Activated T-cell treated with anti-CD3 and anti-CD28 coated beads, Interleukin-2, amount 50 U/mL, for 1 hour (primary cell): Measurements from ENCODE around the gene ARMC9.
"Not testable (repeated sequence)": the region's sequence is repeated elsewhere in the genome, so short reads cannot be mapped to it uniquely, and the experiment has no call there.

Experiments
- DNase-seq: peaks from one replicate; pipeline ENCODE4 v3.0.0-alpha.2; 2020

Gene ARMC9, protein sequence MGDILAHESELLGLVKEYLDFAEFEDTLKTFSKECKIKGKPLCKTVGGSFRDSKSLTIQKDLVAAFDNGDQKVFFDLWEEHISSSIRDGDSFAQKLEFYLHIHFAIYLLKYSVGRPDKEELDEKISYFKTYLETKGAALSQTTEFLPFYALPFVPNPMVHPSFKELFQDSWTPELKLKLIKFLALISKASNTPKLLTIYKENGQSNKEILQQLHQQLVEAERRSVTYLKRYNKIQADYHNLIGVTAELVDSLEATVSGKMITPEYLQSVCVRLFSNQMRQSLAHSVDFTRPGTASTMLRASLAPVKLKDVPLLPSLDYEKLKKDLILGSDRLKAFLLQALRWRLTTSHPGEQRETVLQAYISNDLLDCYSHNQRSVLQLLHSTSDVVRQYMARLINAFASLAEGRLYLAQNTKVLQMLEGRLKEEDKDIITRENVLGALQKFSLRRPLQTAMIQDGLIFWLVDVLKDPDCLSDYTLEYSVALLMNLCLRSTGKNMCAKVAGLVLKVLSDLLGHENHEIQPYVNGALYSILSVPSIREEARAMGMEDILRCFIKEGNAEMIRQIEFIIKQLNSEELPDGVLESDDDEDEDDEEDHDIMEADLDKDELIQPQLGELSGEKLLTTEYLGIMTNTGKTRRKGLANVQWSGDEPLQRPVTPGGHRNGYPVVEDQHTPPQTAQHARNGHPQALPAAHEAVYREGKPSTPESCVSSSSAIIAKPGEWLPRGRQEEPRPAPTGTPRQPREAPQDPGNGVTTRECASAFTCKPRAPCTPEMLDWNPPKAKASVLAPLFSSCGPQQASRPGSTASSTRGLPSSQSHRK

DNA sequence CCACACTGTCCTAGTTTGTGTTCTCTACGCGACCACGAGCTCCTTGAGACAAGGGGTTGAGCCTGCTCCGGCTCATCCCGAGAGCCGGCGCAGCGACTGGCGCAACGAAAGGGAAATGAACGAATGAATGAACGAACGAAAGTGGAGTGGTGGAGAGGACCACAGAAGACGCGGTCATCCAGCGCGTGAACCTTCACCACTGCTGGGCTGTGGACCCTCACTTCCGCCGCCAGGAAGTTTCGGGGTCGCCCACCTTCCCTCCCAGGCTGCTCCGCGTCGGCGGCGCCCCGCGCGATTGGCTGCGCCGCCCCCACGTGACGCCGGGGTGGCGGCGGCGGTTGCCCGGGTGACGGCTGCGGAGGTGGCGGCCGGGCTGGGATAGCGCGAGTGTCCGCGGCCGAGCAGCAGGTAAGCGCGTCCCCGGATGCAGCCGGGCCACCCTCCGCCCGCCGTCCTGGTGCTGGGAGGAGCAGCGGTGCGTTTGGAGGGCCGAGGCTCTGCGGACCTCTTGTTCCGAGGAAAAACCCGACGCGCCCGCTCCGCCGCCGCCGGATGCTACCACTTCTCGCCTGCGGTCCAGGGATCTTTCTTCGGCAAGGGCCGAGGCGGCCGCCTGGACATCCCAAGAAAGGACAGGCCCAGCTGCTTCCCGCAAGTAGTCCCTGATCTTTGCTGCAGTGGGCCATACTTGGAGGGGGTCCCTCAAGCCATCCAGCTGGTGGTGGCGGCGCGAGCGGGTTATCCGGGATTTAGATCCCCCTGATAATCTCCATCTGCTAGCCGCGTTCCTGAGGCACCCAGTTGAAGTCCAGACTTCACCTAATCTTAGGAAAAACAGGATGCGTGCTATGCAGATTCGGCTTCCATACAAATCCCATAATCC is at the start of gene ARMC9:
ARMC9 (plus strand) TSS at position 341 of the 883 bp plus-strand sequence. CDS start 7,608 bp downstream, outside the sequence.
- DNase-seq: peak; percentile 75

DNA sequence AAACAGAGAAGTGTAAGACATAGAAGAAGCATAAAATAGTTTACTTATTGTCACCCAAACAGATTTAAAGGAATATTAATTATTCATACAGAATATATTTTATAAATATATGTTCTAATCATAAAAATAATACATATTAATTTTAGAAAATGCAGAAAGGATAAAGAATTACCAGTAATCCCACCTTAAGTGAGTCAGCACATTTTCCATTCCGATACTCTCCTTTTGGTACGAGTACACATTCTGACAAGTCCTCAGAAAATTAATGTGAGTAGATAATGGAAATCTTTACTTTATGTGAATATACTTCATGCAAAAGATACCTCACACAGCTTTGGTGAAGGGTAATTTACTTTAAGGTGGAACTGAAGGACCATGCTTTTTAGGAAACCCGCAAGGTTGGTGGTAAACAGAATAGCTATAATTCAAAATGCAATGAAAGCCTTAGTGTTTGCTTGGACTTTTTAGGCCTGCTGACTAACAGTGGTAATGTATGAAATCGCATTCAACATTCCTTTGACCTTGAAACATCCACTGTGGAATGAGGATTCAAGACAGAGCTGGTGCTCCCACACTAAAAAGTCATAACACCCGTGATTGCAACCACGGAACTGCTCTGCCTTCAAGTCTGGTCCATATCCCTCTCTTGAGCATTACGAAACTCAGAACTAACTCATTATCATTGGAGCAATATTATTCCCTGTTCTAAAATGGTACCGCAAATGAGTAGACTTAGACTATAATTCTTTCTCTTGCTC is 45.5 kb upstream of the ARMC9 start:
- no peak for DNase-seq

DNA sequence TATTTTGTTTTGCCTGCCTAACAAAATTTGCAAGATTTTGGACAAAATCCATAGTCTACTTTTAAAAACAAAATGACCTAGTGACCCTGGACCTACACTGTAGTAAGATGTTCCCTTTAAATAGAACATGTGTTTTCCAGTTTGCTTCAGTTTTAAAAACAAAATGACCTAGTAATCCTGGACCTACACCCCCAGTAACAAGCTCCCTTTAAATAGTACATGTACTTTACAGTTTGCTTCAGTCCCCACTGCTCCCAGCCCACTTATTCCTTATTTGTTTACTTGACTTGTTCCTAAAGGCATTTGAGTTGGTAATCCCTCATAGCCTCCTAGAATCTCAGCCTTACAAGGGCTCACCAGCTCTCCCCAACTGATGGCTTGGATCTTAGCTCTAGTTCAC is 39.1 kb upstream of the ARMC9 start:
- DNase-seq: no peak

- no peak for DNase-seq
These were observed 37.7 kb upstream of the ARMC9 start for GRCh38 chr2:231160701-231161100.

- DNase-seq: no peak
These were observed 37.1 kb upstream of the ARMC9 start for GRCh38 chr2:231161252-231161839.

DNA sequence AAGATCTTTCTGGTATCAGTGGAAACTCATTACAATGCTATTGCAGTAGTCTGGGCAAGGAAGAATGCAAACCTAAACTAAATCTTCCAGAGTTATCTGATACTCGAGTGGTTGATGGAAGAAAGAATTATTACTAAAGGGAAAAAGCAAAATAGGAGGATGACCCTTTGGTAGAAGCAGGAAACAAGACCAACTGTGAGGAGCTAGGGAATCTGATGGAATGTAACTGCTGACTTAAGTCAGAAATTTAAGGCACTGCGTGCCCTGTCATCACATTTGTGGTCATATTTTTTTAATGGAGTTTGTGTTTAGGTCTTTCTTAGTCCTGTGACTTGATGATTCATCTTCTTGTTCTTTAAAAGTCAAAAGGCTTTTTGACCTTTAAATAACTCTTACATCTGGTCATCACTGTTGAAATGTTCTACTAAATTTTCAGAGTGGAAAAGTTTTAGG is 36.5 kb upstream of the ARMC9 start:
- DNase-seq: no peak

DNA sequence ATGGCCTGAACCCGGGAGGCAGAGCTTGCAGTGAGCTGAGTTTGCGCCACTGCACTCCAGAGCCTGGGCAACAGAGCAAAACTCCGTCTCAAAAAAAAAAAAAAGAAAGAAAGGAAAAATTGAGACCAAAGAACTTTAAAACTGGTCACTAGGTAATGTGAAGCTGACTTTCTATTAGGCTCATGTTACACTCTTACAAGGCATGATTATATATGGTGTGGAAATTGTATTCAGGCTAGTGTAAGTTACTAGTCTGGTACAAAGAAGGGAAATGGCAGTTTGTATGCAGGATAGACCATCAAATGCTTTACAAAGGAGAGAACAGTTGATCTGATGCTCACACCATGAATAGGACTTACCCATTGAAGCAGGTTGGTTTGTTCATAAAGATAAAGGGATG is 35.4 kb upstream of the ARMC9 start:
- DNase-seq: no peak

GRCh38 chr2:231163414-231164095 is 34.9 kb upstream of the ARMC9 start:
- DNase-seq: no peak

- DNase-seq: no peak
These were observed 30.5 kb upstream of the ARMC9 start for GRCh38 chr2:231167745-231168459.

DNA sequence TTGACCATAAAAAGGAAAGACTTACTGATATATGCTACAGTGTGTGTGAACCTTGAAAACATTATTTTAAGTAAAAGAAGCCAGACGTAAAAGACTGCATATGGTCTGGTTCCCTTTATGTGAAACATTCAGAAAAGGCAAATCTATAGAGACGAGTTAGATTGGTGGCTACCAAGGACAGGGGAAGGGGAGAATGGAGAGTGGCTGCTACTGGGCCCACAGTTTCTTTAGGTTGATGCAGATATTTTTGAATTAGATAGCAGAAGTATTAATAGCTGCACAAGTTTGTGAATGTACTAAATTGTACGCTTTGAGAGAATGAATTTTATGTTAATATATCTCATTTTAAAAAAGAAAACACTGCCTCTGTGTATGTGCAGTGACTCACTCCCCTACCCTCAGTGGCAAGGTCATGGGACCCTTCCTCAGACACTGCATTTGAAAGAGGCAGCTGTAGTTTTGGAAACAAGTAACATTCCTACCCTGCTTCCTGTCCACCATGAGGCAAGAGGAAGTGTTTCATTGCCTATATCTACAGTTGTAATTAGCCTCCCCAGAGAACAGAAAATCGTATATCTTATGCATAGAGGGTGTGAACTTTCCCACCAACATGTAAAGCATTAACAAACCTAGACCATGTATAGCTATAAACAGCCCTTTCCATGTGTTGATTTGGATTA is 29.8 kb upstream of the ARMC9 start:
- DNase-seq: no peak

- DNase-seq: no peak
These were observed 28.9 kb upstream of the ARMC9 start for GRCh38 chr2:231169488-231169887.

DNA sequence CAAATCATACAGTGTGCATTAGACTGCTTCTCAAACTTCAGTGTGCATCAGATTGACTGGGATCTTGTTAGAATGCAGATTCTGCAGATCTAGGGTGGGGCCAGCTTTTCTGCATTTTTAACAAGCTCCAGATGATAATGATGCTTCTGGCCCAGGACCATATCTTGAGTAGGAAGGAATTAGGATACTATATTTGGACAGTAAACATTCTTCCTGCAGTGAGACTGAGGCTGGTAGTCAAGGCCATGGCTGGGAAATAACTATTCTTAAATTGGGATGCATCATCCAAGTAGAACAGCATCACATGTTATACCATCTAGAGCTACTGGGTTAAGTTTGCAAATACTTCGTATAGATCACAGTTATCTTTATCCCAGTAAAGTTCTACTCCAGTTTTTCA is 28.4 kb upstream of the ARMC9 start:
- DNase-seq: no peak

DNA sequence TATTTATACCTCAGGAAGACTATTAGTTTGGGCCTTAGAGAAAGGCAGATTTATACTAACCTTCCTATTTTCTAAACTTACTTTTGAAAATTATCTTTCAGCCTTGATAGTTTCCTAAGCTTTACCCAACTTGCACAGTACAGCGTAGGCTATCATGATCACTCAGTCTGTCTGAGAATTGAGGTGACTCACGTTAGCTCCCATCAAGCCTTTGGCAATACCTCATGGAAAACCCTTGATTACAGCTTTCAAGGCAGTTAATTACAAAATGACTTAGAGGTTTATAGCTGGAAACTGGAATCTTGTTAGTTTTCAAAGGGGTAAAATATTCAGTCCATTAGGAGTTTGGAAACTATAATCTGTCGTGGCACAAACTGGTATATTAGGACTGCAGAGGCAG is 26.4 kb upstream of the ARMC9 start:
- no peak for DNase-seq

DNA sequence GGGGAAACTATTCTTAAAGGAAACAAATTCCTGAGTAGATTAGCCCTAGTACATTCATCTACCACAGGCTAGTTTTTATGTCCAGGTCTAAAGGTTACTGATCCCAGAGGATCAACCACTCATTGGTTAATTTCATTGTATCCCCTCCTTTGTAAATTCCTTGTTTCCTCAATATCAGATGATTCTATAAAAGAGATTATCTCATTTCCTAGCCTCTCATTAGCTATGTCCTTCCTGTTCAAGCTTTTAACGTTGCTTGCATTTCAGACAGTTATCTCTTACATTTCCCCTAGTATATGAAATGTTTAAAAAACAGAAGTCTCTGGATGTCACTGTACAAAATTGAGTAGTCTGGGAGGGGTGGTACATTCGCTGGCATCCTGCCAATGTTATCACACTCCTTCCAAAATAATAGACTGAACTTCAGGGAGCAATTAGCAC is 24.2 kb upstream of the ARMC9 start:
- no peak for DNase-seq

DNA sequence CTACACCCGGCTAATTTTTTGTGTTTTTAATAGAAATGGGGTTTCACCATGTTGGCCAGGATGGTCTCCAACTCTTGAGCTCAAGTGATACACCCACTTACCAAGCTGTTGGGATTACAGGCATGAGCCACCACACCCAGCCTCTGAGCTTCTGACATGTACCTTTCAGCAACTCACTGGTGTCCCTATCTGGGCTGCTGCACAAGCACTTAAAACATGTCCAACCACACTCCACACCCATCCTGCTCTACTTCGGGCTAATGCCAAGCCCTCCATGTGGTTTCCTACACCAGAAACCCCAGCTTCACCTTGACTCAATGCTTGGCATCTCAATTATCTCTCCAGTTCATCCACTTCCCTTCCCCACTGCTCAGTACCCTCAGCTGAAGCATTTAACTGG is 22.4 kb upstream of the ARMC9 start:
- DNase-seq: no peak

DNA sequence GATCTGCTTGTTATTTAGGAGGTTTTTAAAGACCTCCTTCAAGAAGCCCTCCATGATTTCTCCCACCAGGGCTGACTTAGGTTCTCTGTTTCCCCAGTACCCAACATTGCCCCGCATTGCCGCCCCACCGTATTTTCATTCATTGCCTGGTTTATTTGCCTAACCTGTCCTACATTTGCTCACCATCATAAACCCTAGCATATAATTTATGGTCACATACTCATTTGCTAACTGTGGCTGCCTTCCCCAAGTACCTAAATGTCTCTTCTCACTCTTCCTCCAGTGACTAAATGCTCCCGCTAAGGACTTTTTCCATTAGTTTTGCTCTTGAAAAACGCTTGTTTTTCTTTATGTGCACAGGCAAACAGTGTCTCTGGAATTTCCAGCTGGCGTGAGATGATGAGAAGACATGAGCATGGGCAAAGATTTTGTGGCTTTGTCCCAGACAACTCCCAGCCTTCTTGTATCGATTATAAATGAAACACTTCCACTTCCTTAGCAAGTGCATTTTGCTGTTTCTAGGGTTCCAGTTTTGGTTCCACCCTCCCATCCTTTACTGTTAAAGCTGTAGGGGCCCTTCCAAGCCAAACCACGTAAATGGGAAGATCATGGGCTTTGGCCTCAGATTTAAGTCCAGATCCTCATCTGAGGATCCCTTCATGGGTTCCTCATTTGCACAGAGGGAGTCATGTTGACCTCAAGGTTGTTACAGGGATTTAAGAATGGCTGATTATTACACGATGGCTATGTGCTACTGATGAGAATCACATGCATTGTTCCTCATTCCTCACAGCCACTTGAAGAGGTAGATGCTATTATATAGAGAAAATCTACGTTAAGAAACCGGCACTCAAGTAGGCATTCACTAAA is 21.0 kb upstream of the ARMC9 start:
- no peak for DNase-seq

DNA sequence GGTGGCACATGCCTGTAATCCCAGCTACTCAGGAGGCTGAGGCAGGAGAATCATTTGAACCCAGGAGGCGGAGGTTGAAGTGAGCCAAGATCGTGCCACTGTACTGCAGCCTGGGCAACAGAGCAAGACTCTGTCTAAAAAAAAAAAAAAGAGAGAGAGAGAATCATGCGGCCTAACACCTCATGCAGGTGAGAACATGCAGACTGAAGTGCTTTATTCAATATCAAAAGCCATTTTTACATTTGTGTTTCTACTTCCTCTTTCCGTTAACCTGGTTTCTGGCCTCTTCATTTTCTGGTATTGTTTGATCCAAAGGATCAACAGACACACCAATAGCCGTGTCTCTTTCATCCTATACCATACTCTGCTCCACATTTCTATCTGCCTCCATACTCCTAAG is 19.6 kb upstream of the ARMC9 start:
- DNase-seq: not testable (repeated sequence)

- no peak for DNase-seq
These were observed 16.4 kb upstream of the ARMC9 start for GRCh38 chr2:231181860-231182512.
